ENCODE results near the gene TRIM9. TPM values are rescaled to one million over a fixed set of nuclear protein-coding genes. Genes with fewer than 3 reads are reported as not detected.

The TRIM9 gene
- total RNA-seq (2014; rRNA removed): 4.4 and 10.3 TPM in 2 replicates
- polyA plus RNA-seq (2012): 0.32 TPM

- peak; percentile 97 for DNase-seq (ENCODE audit: low read depth)
Measured at GRCh38 chr14:51094901-51095853, at the start of gene TRIM9. TSS of gene TRIM9 (minus strand) at chr14:51095105. CDS start at chr14:51094939, 166 bp downstream.

GRCh38 chr14:51140856-51141255 lies 46.0 kb upstream of the TRIM9 start:
- DNase-seq (ENCODE audit: low read depth): no peak

- no peak for DNase-seq (ENCODE audit: low read depth)
Measured at GRCh38 chr14:51140338-51140737, 45.4 kb upstream of the TRIM9 start.

- DNase-seq (ENCODE audit: low read depth): peak; percentile 70
Measured at GRCh38 chr14:51139121-51139681, 44.3 kb upstream of the TRIM9 start.

- DNase-seq (ENCODE audit: low read depth): no peak
Measured at GRCh38 chr14:51138404-51139103, 43.6 kb upstream of the TRIM9 start.

- no peak for DNase-seq (ENCODE audit: low read depth)
Measured at GRCh38 chr14:51131516-51131915, 36.6 kb upstream of the TRIM9 start.

GRCh38 chr14:51129130-51129529 lies 34.2 kb upstream of the TRIM9 start:
- no peak for DNase-seq (ENCODE audit: low read depth)

GRCh38 chr14:51124029-51124428 lies 29.1 kb upstream of the TRIM9 start:
- no peak for DNase-seq (ENCODE audit: low read depth)

GRCh38 chr14:51121096-51121495 lies 26.2 kb upstream of the TRIM9 start:
- DNase-seq (ENCODE audit: low read depth): peak; percentile 25

GRCh38 chr14:51119411-51120051 lies 24.6 kb upstream of the TRIM9 start:
- DNase-seq (ENCODE audit: low read depth): no peak

- DNase-seq (ENCODE audit: low read depth): no peak
Measured at GRCh38 chr14:51118993-51119392, 24.1 kb upstream of the TRIM9 start.

- no peak for DNase-seq (ENCODE audit: low read depth)
Measured at GRCh38 chr14:51117593-51117992, 22.7 kb upstream of the TRIM9 start.

- no peak for DNase-seq (ENCODE audit: low read depth)
Measured at GRCh38 chr14:51116682-51117081, 21.8 kb upstream of the TRIM9 start.

- DNase-seq (ENCODE audit: low read depth): no peak
Measured at GRCh38 chr14:51109651-51110050, 14.7 kb upstream of the TRIM9 start.

GRCh38 chr14:51107801-51108200 lies 12.9 kb upstream of the TRIM9 start:
- DNase-seq (ENCODE audit: low read depth): no peak

GRCh38 chr14:51104467-51104866 lies 9.6 kb upstream of the TRIM9 start:
- no peak for DNase-seq (ENCODE audit: low read depth)

- DNase-seq (ENCODE audit: low read depth): peak; percentile 19
Measured at GRCh38 chr14:51097287-51097686, 2.4 kb upstream of the TRIM9 start.

GRCh38 chr14:51096870-51097269 lies 2.0 kb upstream of the TRIM9 start:
- no peak for DNase-seq (ENCODE audit: low read depth)

GRCh38 chr14:51095854-51096823 lies 1.2 kb upstream of the TRIM9 start:
- peak; percentile 79 for DNase-seq (ENCODE audit: low read depth)

GRCh38 chr14:51094282-51094821 lies 553 bp downstream of the TRIM9 start:
- no peak for DNase-seq (ENCODE audit: low read depth)
